IMR-90 (cell line): Measurements from ENCODE around the gene CHAT. TPM values are rescaled to one million over a fixed set of nuclear protein-coding genes. Genes with fewer than 3 reads are reported as not detected.

Source experiments
- ATAC-seq: fragments of 200-7000 bp; cut with Tn5 transposase; 2 replicates; pipeline ENCODE4 v1.9.1; 2020; ENCODE audit warnings: low read depth, mild to moderate bottlenecking, moderate library complexity
- BruUV-seq: library from RNA; stranded (reverse); fragments of 400-500 nt; replicated peaks from 2 replicates; lab custom pipeline; 2021; lab: Mats Ljungman, UMichigan
- CTCF ChIA-PET: fragments of 300-600 bp; formaldehyde crosslinking; extraction: SDS; loops from one replicate; lab custom pipeline; 2021; ENCODE audit warnings: antibody characterized with exemption; lab: Yijun Ruan, JAX
- POLR2A ChIA-PET: fragments of 300-600 bp; sonication (Branson Sonifier 250); formaldehyde crosslinking; loops from one replicate; lab custom pipeline; 2022; ENCODE audit warnings: antibody characterized with exemption; ENCODE audit not compliant: unreplicated experiment; lab: Charles Lee
- DNase-seq: peaks from one replicate; pipeline ENCODE4 v3.0.0; 2013
- H2AFZ ChIP-seq: replicated peaks from 2 replicates; pipeline ENCODE3; 2013; ENCODE audit warnings: low read length, mild to moderate bottlenecking; ENCODE audit not compliant: poor library complexity
- H2AK5ac ChIP-seq: 2 replicates; pipeline ENCODE4 v1.6.1; 2013; ENCODE audit warnings: low read depth, low read length, inconsistent platforms
- H2AK9ac ChIP-seq: replicated peaks from 2 replicates; pipeline ENCODE3; 2013; ENCODE audit warnings: mild to moderate bottlenecking, low read depth, low read length, moderate library complexity; ENCODE audit not compliant: poor library complexity
- H2BK120ac ChIP-seq: 2 replicates; pipeline ENCODE4 v1.6.1; 2013; ENCODE audit warnings: low read depth, low read length, inconsistent platforms
- H2BK15ac ChIP-seq: 3 replicates; pipeline ENCODE4 v1.6.1; 2013; ENCODE audit warnings: low read depth, low read length, inconsistent platforms
- H2BK20ac ChIP-seq: 2 replicates; pipeline ENCODE4 v1.6.1; 2013; ENCODE audit warnings: low read depth, mild to moderate bottlenecking, inconsistent platforms, low read length, moderate library complexity
- H2BK5ac ChIP-seq: 2 replicates; pipeline ENCODE4 v1.6.1; 2013; ENCODE audit warnings: mild to moderate bottlenecking, low read depth, low read length, inconsistent platforms; ENCODE audit not compliant: poor library complexity, severe bottlenecking
- H3K14ac ChIP-seq: replicated peaks from 2 replicates; pipeline ENCODE4 v1.6.1; 2013; ENCODE audit warnings: low read depth, low read length, inconsistent platforms
- H3K18ac ChIP-seq: 2 replicates; pipeline ENCODE4 v1.6.1; 2013; ENCODE audit warnings: low read depth, low read length, control low read depth
- H3K23ac ChIP-seq: 2 replicates; pipeline ENCODE4 v1.6.1; 2013; ENCODE audit warnings: low read depth, low read length, inconsistent platforms
- H3K27ac ChIP-seq: 2 replicates; pipeline ENCODE4 v1.5.1; 2013; ENCODE audit warnings: mild to moderate bottlenecking, control low read depth, low read length; ENCODE audit not compliant: insufficient read depth
- H3K27me3 ChIP-seq: 2 replicates; pipeline ENCODE4 v1.6.1; 2013; ENCODE audit warnings: low read length; ENCODE audit not compliant: control insufficient read depth, insufficient read depth
- H3K36me3 ChIP-seq: 2 replicates; pipeline ENCODE4 v1.6.1; 2013; ENCODE audit warnings: low read length, mixed read lengths; ENCODE audit not compliant: control insufficient read depth, insufficient read depth
- H3K4ac ChIP-seq: 2 replicates; pipeline ENCODE4 v1.6.1; 2013; ENCODE audit warnings: low read depth, low read length, inconsistent platforms
- H3K4me1 ChIP-seq: 2 replicates; pipeline ENCODE4 v1.6.1; 2013; ENCODE audit warnings: low read length, mixed read lengths; ENCODE audit not compliant: control insufficient read depth, insufficient read depth
- H3K4me2 ChIP-seq: 2 replicates; pipeline ENCODE4 v1.6.1; 2013; ENCODE audit warnings: low read depth, mild to moderate bottlenecking, control low read depth, low read length, moderate library complexity
- H3K4me3 ChIP-seq: 2 replicates; pipeline ENCODE4 v1.5.1; 2013; ENCODE audit warnings: low read depth, mild to moderate bottlenecking, control low read depth, low read length, moderate library complexity; ENCODE audit not compliant: insufficient read depth
- H3K56ac ChIP-seq: 2 replicates; pipeline ENCODE4 v1.6.1; 2013; ENCODE audit warnings: low read length, inconsistent platforms; ENCODE audit not compliant: insufficient read depth; ENCODE audit errors: extremely low read depth
- H3K79me1 ChIP-seq, 2 experiments: 2 replicates each; pipeline ENCODE4 v1.6.1; 2013; ENCODE audit warnings: low read length in 2 of 2, inconsistent platforms in 1 of 2, low read depth in 1 of 2
- H3K9ac ChIP-seq: 2 replicates; pipeline ENCODE4 v1.6.1; 2013; ENCODE audit warnings: low read depth, low read length, control low read depth
- H3K9me1 ChIP-seq: 2 replicates; pipeline ENCODE4 v1.6.1; 2013; ENCODE audit warnings: low read length, inconsistent platforms; ENCODE audit not compliant: insufficient read depth
- H3K9me3 ChIP-seq: 2 replicates; pipeline ENCODE4 v1.6.1; 2013; ENCODE audit warnings: low read length; ENCODE audit not compliant: control insufficient read depth, insufficient read depth
- H4K20me1 ChIP-seq: 2 replicates; pipeline ENCODE4 v1.6.1; 2013; ENCODE audit warnings: low read length, inconsistent platforms; ENCODE audit not compliant: insufficient read depth
- H4K5ac ChIP-seq: 2 replicates; pipeline ENCODE4 v1.6.1; 2013; ENCODE audit warnings: mild to moderate bottlenecking, low read depth, low read length, control low read depth
- H4K8ac ChIP-seq, 2 experiments: 2 replicates each; pipeline ENCODE4 v1.6.1; 2013; ENCODE audit warnings: low read depth in 2 of 2, low read length in 2 of 2, control low read depth in 1 of 2, inconsistent platforms in 1 of 2
- H4K91ac ChIP-seq: 2 replicates; pipeline ENCODE4 v1.6.1; 2013; ENCODE audit warnings: low read depth, low read length, inconsistent platforms; ENCODE audit not compliant: insufficient read depth
- BHLHE40 ChIP-seq: fragments of 150-350 bp; IDR thresholded peaks from 2 replicates; pipeline ENCODE4 v1.6.1; 2016; ENCODE audit warnings: mild to moderate bottlenecking, low read depth, low read length
- CEBPB ChIP-seq: IDR thresholded peaks from 2 replicates; pipeline ENCODE4 v1.6.1; 2012; ENCODE audit warnings: low read depth, low read length, improper control_type of control experiment
- CHD1 ChIP-seq: IDR thresholded peaks from 2 replicates; pipeline ENCODE4 v1.6.1; 2012; ENCODE audit warnings: low read depth, low read length, improper control_type of control experiment
- FOS ChIP-seq: fragments of 150-350 bp; IDR thresholded peaks from 2 replicates; pipeline ENCODE4 v1.6.1; 2016; ENCODE audit warnings: low read depth, low read length
- MAFK ChIP-seq: IDR thresholded peaks from 2 replicates; pipeline ENCODE4 v1.6.1; 2012; ENCODE audit warnings: low read depth, low read length, improper control_type of control experiment
- MXI1 ChIP-seq: IDR thresholded peaks from 2 replicates; pipeline ENCODE4 v1.6.1; 2012; ENCODE audit warnings: low read depth, mild to moderate bottlenecking, low read length, moderate library complexity, borderline replicate concordance
- POLR2A ChIP-seq: IDR thresholded peaks from 2 replicates; pipeline ENCODE4 v1.6.1; 2012; ENCODE audit warnings: mild to moderate bottlenecking, low read depth, low read length
- RAD21 ChIP-seq: IDR thresholded peaks from 2 replicates; pipeline ENCODE4 v1.6.1; 2012; ENCODE audit warnings: low read length, improper control_type of control experiment
- RCOR1 ChIP-seq: IDR thresholded peaks from 2 replicates; pipeline ENCODE4 v1.6.1; 2012; ENCODE audit warnings: mild to moderate bottlenecking, low read length, improper control_type of control experiment; ENCODE audit not compliant: insufficient replicate concordance
- SMC3 ChIP-seq: fragments of 150-350 bp; IDR thresholded peaks from 2 replicates; pipeline ENCODE4 v1.6.1; 2016; ENCODE audit warnings: low read depth, mild to moderate bottlenecking, antibody characterized with exemption, low read length, moderate library complexity
- USF2 ChIP-seq: fragments of 150-350 bp; IDR thresholded peaks from 2 replicates; pipeline ENCODE4 v1.6.1; 2017; ENCODE audit warnings: mild to moderate bottlenecking, antibody characterized with exemption, low read length, low read depth
- WGBS, 2 experiments: methylation state at CpG; one replicate each; pipeline versions ENCODE4 v1.1.5 to v1.1.7; 2013; ENCODE audit warnings: missing lambda C conversion rate in 2 of 2; ENCODE audit not compliant: insufficient read length in 1 of 2; ENCODE audit errors: extremely low coverage in 2 of 2; 5-methylcytosine and 5-hydroxymethylcytosine counted together
- dilution Hi-C: fragments of 300-500 bp; cut with HindIII; formaldehyde crosslinking; loops from one replicate; pipeline ENCODE4 v1.14.3; 2018; ENCODE audit warnings: low sequenced_read_pairs; ENCODE audit not compliant: unreplicated experiment
- in situ Hi-C: fragments of 300-500 bp; cut with MboI; formaldehyde crosslinking; loops from 3 replicates; pipeline ENCODE4 v1.14.3; 2019; ENCODE audit warnings: low sequenced_read_pairs, inconsistent platforms, mixed read lengths
- intact Hi-C: fragments of 100-400 bp; cut with micrococcal nuclease; formaldehyde crosslinking; loops from 2 replicates; pipeline ENCODE4 v1.10.0; 2022
- polyA plus RNA-seq, 3 experiments: library from polyadenylated mRNA; depleted of rRNA; stranded (reverse); fragments of >200 nt; gene quantifications; 2 replicates each; pipeline ENCODE4 v1.2.3, GENCODE V29; 2012; ENCODE audit warnings: low replicate concordance in 1 of 3
- total RNA-seq: library from RNA; depleted of rRNA; stranded (reverse); fragments of >200 nt; gene quantifications from 2 replicates; pipeline ENCODE4 v1.2.3, GENCODE V29; 2012
- TF ChIP-seq, protein P1 (sequence below): conservative IDR thresholded peaks from 2 replicates; pipeline ENCODE4 v1.5.1; 2012; ENCODE audit warnings: mild to moderate bottlenecking, low read depth, low read length, improper control_type of control experiment
- TF ChIP-seq, protein P2 (sequence below): fragments of 150-350 bp; IDR thresholded peaks from 2 replicates; pipeline ENCODE4 v1.6.1; 2016; ENCODE audit warnings: low read depth, mild to moderate bottlenecking, low read length, moderate library complexity, borderline replicate concordance

CHAT gene
- total and polyA plus RNA-seq, 2 of the 4 experiments (the other 2 are of a cell fraction) = not detected

- no peak overlapping the region for H3K18ac ChIP-seq
- ATAC-seq (no peak), DNase-seq (no peak)
- H3K4me1 ChIP-seq = no peaks in the 10 kb centered on the region
- H4K8ac ChIP-seq = no peak overlapping the region
- H3K4ac ChIP-seq = no peak overlapping the region
- no peaks in the 10 kb centered on the region for H3K9me3 ChIP-seq
- no peaks in the 10 kb centered on the region for H3K79me1 ChIP-seq
- WGBS, 2 experiments = no CpG with 5 or more reads among the region's 3 CpGs
- H2AK5ac ChIP-seq = no peak overlapping the region
- H2BK15ac ChIP-seq = no peak overlapping the region
- H2AK9ac ChIP-seq = no peak overlapping the region
- dilution Hi-C loops = no loop called here
- no peak overlapping the region for H4K5ac ChIP-seq
- H3K27me3 ChIP-seq = peaks cover 3% of the 10 kb centered on the region
- no peak overlapping the region for H3K4me3 ChIP-seq
- TF ChIP-seq SMC3 (no peak), CEBPB (no peak), BHLHE40 (no peak), MAFK (no peak), RCOR1 (no peak), POLR2A (no peak), MXI1 (no peak), RAD21 (no peak), CHD1 (no peak), USF2 (no peak), FOS (no peak)
- TF ChIP-seq, protein P1, sequence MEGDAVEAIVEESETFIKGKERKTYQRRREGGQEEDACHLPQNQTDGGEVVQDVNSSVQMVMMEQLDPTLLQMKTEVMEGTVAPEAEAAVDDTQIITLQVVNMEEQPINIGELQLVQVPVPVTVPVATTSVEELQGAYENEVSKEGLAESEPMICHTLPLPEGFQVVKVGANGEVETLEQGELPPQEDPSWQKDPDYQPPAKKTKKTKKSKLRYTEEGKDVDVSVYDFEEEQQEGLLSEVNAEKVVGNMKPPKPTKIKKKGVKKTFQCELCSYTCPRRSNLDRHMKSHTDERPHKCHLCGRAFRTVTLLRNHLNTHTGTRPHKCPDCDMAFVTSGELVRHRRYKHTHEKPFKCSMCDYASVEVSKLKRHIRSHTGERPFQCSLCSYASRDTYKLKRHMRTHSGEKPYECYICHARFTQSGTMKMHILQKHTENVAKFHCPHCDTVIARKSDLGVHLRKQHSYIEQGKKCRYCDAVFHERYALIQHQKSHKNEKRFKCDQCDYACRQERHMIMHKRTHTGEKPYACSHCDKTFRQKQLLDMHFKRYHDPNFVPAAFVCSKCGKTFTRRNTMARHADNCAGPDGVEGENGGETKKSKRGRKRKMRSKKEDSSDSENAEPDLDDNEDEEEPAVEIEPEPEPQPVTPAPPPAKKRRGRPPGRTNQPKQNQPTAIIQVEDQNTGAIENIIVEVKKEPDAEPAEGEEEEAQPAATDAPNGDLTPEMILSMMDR = no peak
- TF ChIP-seq, protein P2, sequence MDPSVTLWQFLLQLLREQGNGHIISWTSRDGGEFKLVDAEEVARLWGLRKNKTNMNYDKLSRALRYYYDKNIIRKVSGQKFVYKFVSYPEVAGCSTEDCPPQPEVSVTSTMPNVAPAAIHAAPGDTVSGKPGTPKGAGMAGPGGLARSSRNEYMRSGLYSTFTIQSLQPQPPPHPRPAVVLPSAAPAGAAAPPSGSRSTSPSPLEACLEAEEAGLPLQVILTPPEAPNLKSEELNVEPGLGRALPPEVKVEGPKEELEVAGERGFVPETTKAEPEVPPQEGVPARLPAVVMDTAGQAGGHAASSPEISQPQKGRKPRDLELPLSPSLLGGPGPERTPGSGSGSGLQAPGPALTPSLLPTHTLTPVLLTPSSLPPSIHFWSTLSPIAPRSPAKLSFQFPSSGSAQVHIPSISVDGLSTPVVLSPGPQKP = no peak
- H3K56ac ChIP-seq = no peak overlapping the region
- no peak overlapping the region for H2BK20ac ChIP-seq
- no peak overlapping the region for H3K4me2 ChIP-seq
- H3K23ac ChIP-seq = no peak overlapping the region
- H3K14ac ChIP-seq = no peak overlapping the region
- ChIA-PET POLR2A (no interaction called here), CTCF (no interaction called here)
- H3K36me3 ChIP-seq = no peaks in the 10 kb centered on the region
- in situ Hi-C loops = no loop called here
- H3K9me1 ChIP-seq = no peaks in the 10 kb centered on the region
- H4K20me1 ChIP-seq = no peaks in the 10 kb centered on the region
- H3K9ac ChIP-seq = no peak overlapping the region
- no peak overlapping the region for H2BK120ac ChIP-seq
- no peak overlapping the region for H2AFZ ChIP-seq
- intact Hi-C loops = no loop called here
- BruUV-seq = no TSS peak
- H3K27ac ChIP-seq = no peak overlapping the region
- no peak overlapping the region for H2BK5ac ChIP-seq
- H4K91ac ChIP-seq = no peak overlapping the region
These were observed 35.4 kb upstream of the CHAT start for GRCh38 chr10:49578392-49578791.
